Mammary epithelial cell (primary cell): ENCODE measurements around the gene ALDH3A1.

Experiments
- CTCF ChIP-seq, 2 donors: IDR thresholded peaks in 1 of 2; conservative IDR thresholded peaks in 1 of 2; 2 replicates each; pipeline ENCODE4 v1.5.1; 2011 to 2012; ENCODE audit warnings: inconsistent platforms in 2 of 2, low read length in 2 of 2, mild to moderate bottlenecking in 2 of 2, control low read depth in 1 of 2, low read depth in 1 of 2; ENCODE audit not compliant: insufficient read depth in 1 of 2; ENCODE audit errors: extremely low read depth in 1 of 2
- EZH2 ChIP-seq: IDR thresholded peaks from 2 replicates; pipeline ENCODE4 v1.6.1; 2012; ENCODE audit warnings: low read length, inconsistent platforms, borderline replicate concordance

GRCh38 chr17:19717411-19717908, 30.6 kb downstream of the ALDH3A1 start:
- TF ChIP-seq CTCF (conservative IDR thresholded peaks at IDR 0.05 in 1 of 2, IDR thresholded peaks at IDR 0.05 in 1 of 2; ENCODE audit: extremely low read depth in 1 of 2, insufficient read depth in 1 of 2, low read depth in 1 of 2, low read length in 2 of 2) (no peak), EZH2 (no peak)
